ENCODE results near the gene TCTA.
"Not testable (repeated sequence)": the region's sequence is repeated elsewhere in the genome, so short reads cannot be mapped to it uniquely, and the experiment has no call there.

TCTA gene

GRCh38 chr3:49411968-49412631 is at the start of gene TCTA, which contains the start of gene RHOA:
TCTA (plus strand) TSS chr3:49412423; CDS start chr3:49412427, 4 bp downstream.
RHOA (minus strand) TSS chr3:49411976; CDS start chr3:49375589, 36,387 bp downstream.
- DNase-seq, result peak; percentile 90

GRCh38 chr3:49362561-49362960 is 49.7 kb upstream of the TCTA start:
- DNase-seq, result no peak

GRCh38 chr3:49370585-49371290 is 41.5 kb upstream of the TCTA start:
- DNase-seq, result no peak

GRCh38 chr3:49371946-49372345 is 40.3 kb upstream of the TCTA start:
- DNase-seq, result no peak

GRCh38 chr3:49377483-49377882 is 34.7 kb upstream of the TCTA start:
- no peak for DNase-seq

- no peak for DNase-seq
These were observed 33.9 kb upstream of the TCTA start for GRCh38 chr3:49378249-49378895.

GRCh38 chr3:49383387-49383786 is 28.8 kb upstream of the TCTA start:
- DNase-seq, result no peak

GRCh38 chr3:49385617-49386016 is 26.6 kb upstream of the TCTA start:
- DNase-seq, result no peak

- DNase-seq, result no peak
These were observed 26.0 kb upstream of the TCTA start for GRCh38 chr3:49386056-49386756.

- no peak for DNase-seq
These were observed 24.5 kb upstream of the TCTA start for GRCh38 chr3:49387721-49388120.

GRCh38 chr3:49388289-49388820 is 23.9 kb upstream of the TCTA start:
- no peak for DNase-seq

- DNase-seq, result no peak
These were observed 22.9 kb upstream of the TCTA start for GRCh38 chr3:49389297-49389696.

- not testable (repeated sequence) for DNase-seq
These were observed 20.9 kb upstream of the TCTA start for GRCh38 chr3:49391310-49391709.

- DNase-seq, result no peak
These were observed 14.8 kb upstream of the TCTA start for GRCh38 chr3:49397470-49397869.

- DNase-seq, result no peak
These were observed 12.8 kb upstream of the TCTA start for GRCh38 chr3:49399461-49399860.

GRCh38 chr3:49401766-49402165 is 10.5 kb upstream of the TCTA start:
- peak; percentile 1 for DNase-seq

GRCh38 chr3:49403891-49404290 is 8.3 kb upstream of the TCTA start:
- no peak for DNase-seq

- not testable (repeated sequence) for DNase-seq
These were observed 6.7 kb upstream of the TCTA start for GRCh38 chr3:49405570-49405969.

GRCh38 chr3:49406571-49407565 is 5.4 kb upstream of the TCTA start:
- no peak for DNase-seq

GRCh38 chr3:49410066-49410845 is 2.0 kb upstream of the TCTA start:
- no peak for DNase-seq
